Retinal pigment epithelial cell (primary cell): ENCODE results near the gene SCYGR2.
"Not testable (repeated sequence)": the region's sequence is repeated elsewhere in the genome, so short reads cannot be mapped to it uniquely, and the experiment has no call there.

Experiments
- DNase-seq: peaks from one replicate; pipeline ENCODE4 v3.0.0-alpha.2; 2010; ENCODE audit warnings: low read depth
- H3K4me3 ChIP-seq: 2 replicates; pipeline ENCODE4 v1.5.1; 2011; ENCODE audit warnings: mild to moderate bottlenecking, low read length, control low read depth, moderate library complexity
- CTCF ChIP-seq: conservative IDR thresholded peaks from 2 replicates; pipeline ENCODE4 v1.5.1; 2011; ENCODE audit warnings: low read depth, low read length, control low read depth, inconsistent platforms

The SCYGR2 gene

GRCh38 chr2:227598835-227599503 lies at the start of gene SCYGR2:
TSS of gene SCYGR2 (plus strand) at chr2:227598893. CDS start at chr2:227598893, 0 bp downstream.
- not testable (repeated sequence) for H3K4me3 ChIP-seq, DNase-seq

GRCh38 chr2:227551836-227552235 lies 46.9 kb upstream of the SCYGR2 start:
- DNase-seq, result no peak
- TF ChIP-seq CTCF, result no peak
- H3K4me3 ChIP-seq, result no peak overlapping the region

GRCh38 chr2:227562581-227562980 lies 36.1 kb upstream of the SCYGR2 start:
- no peak overlapping the region for H3K4me3 ChIP-seq
- no peak for DNase-seq
- TF ChIP-seq CTCF, result no peak

GRCh38 chr2:227565080-227565479 lies 33.6 kb upstream of the SCYGR2 start:
- no peak overlapping the region for H3K4me3 ChIP-seq
- DNase-seq, result no peak
- TF ChIP-seq CTCF, result no peak

GRCh38 chr2:227566012-227566411 lies 32.7 kb upstream of the SCYGR2 start:
- TF ChIP-seq CTCF, result no peak
- no peak overlapping the region for H3K4me3 ChIP-seq
- no peak for DNase-seq

GRCh38 chr2:227568852-227569169 lies 29.9 kb upstream of the SCYGR2 start:
- no peak for DNase-seq
- no peak overlapping the region for H3K4me3 ChIP-seq
- no peak for TF ChIP-seq CTCF

GRCh38 chr2:227570615-227571014 lies 28.1 kb upstream of the SCYGR2 start:
- TF ChIP-seq CTCF, result no peak
- H3K4me3 ChIP-seq, result no peak overlapping the region
- no peak for DNase-seq

GRCh38 chr2:227576110-227576509 lies 22.6 kb upstream of the SCYGR2 start:
- no peak overlapping the region for H3K4me3 ChIP-seq
- no peak for TF ChIP-seq CTCF
- DNase-seq, result no peak
